Heart left ventricle (tissue), 16 donors: ENCODE measurements around the gene TUSC2. TPM values are rescaled to one million over a fixed set of nuclear protein-coding genes. Genes with fewer than 3 reads are reported as not detected.
"Not testable (repeated sequence)": the region's sequence is repeated elsewhere in the genome, so short reads cannot be mapped to it uniquely, and the experiment has no call there.

Experiments
- ATAC-seq, 4 donors: fragments of 200-7000 bp; cut with Tn5 transposase; one replicate each; pipeline ENCODE4 v1.9.1; 2020 to 2022; ENCODE audit warnings: moderate library complexity in 4 of 4, mild to moderate bottlenecking in 3 of 4, moderate number of reproducible peaks in 1 of 4
- DNase-seq, 5 donors: peaks; one replicate each; pipeline ENCODE4 v3.0.0-alpha.2; 2020
- H3K27ac ChIP-seq, 12 donors: fragments of 200-600 bp; sonication (generic) in 4 of 12; one replicate each; pipeline versions ENCODE4 v1.5.0 to v1.8.0; 2016 to 2022; ENCODE audit warnings: mild to moderate bottlenecking in 2 of 12
- H3K27me3 ChIP-seq, 9 donors: fragments of 200-600 bp; sonication (generic) in 2 of 9; one replicate each; pipeline versions ENCODE4 v1.5.1 to v1.8.0; 2016 to 2022; ENCODE audit warnings: mild to moderate bottlenecking in 3 of 9
- H3K36me3 ChIP-seq, 9 donors: fragments of 200-600 bp; sonication (generic) in 2 of 9; one replicate each; pipeline versions ENCODE4 v1.5.0 to v1.8.0; 2018 to 2022; ENCODE audit warnings: mild to moderate bottlenecking in 2 of 9
- H3K4me1 ChIP-seq, 12 donors: fragments of 200-600 bp; sonication (generic) in 4 of 12; one replicate each; pipeline versions ENCODE4 v1.5.0 to v1.8.0; 2016 to 2022; ENCODE audit warnings: mild to moderate bottlenecking in 3 of 12
- H3K4me3 ChIP-seq, 12 donors: fragments of 200-600 bp; sonication (generic) in 4 of 12; one replicate each; pipeline versions ENCODE4 v1.5.0 to v1.8.0; 2017 to 2022; ENCODE audit warnings: mild to moderate bottlenecking in 9 of 12, moderate library complexity in 4 of 12
- H3K9me3 ChIP-seq, 12 donors: fragments of 200-600 bp; sonication (generic) in 4 of 12; one replicate each; pipeline versions ENCODE4 v1.5.0 to v1.8.0; 2016 to 2022; ENCODE audit warnings: mild to moderate bottlenecking in 1 of 12
- POLR2A ChIP-seq, 2 donors: fragments of 450-650 bp; IDR thresholded peaks; one replicate each; pipeline ENCODE4 v1.6.1; 2017; ENCODE audit warnings: antibody characterized with exemption in 2 of 2, mild to moderate bottlenecking in 2 of 2, moderate library complexity in 2 of 2
- WGBS, 4 donors: extraction: QIAGEN DNeasy Blood & Tissue Kit in 2 of 4; methylation state at CpG; one replicate each; pipeline versions ENCODE4 v1.1.5 to v1.1.7; 2013 to 2018; 5-methylcytosine and 5-hydroxymethylcytosine counted together
- intact Hi-C, 10 donors: fragments of 100-400 bp; cut with DNase I; formaldehyde crosslinking; loops; one replicate each; pipeline versions ENCODE4 v1.11.1 to v1.14.2; 2022
- polyA plus RNA-seq, 2 donors: library from polyadenylated mRNA; stranded (reverse); fragments of 200-250 nt; gene quantifications; one replicate each; pipeline ENCODE4 v1.2.3, GENCODE V29; 2013
- total RNA-seq, 9 donors: library from RNA; depleted of rRNA in 2 of 9; stranded (reverse); fragments of >200 nt in 2 of 9; fragmentation: NEBNext Ultra II Directional in 3 of 9; extraction: Animal tissue kit (Norgen Biotek cat#: 25700) in 3 of 9; gene quantifications; one replicate each; pipeline versions ENCODE4 v1.1.0 to v1.2.4, GENCODE V29; 2016 to 2023
- TF ChIP-seq, protein P1 (sequence below), 12 donors: fragments of 200-600 bp; sonication (generic) in 4 of 12; IDR thresholded peaks; one replicate each; pipeline versions ENCODE4 v1.5.0 to v1.8.0; 2018 to 2022; ENCODE audit warnings: antibody characterized with exemption in 12 of 12, mild to moderate bottlenecking in 5 of 12
- donor health status: ischemic (EF 13 %, LVEDD 7.1; RV severe dilation, severe dysfunction).
- donor health status: healthy with polysubstance abuse.
- donor health status: DM: no; HTN: yes; CAD: no.
- donor health status: DM: no; HTN: no; CAD: no.
- donor health status: ischemic (EF 25% LVEDD 6.9; RV normal size, moderate dysfunction).
- donor health status: ischemic (EF 25% LVEDD 5.7; RV mildly dilated, moderate dysfunction).
- donor health status: healthy.
- donor health status: DM: yes; HTN: yes; CAD: no.
- donor health status: ischemic (EF 35%, LVEDD 5.7; RV mildly dilated, moderate dysfunction).
- donor health status: nonischemic (EF 11% LVEDD 7.7; RV severe dilation, severe dysfunction).
- donor health status: DM: yes; HTN: yes; CAD: no.
- donor health status: PGD.
- donor health status: ischemic (EF 29% LVEDD 5.4; RV normal size, mild dysfunction).
- donor health status: nonischemic (EF 23%, LVEDD 6.1; RV moderate dilation, normal function).

TUSC2 gene
- total and polyA plus RNA-seq, 11 donors: 24.5 to 68.1 (median 29.0) TPM

DNA sequence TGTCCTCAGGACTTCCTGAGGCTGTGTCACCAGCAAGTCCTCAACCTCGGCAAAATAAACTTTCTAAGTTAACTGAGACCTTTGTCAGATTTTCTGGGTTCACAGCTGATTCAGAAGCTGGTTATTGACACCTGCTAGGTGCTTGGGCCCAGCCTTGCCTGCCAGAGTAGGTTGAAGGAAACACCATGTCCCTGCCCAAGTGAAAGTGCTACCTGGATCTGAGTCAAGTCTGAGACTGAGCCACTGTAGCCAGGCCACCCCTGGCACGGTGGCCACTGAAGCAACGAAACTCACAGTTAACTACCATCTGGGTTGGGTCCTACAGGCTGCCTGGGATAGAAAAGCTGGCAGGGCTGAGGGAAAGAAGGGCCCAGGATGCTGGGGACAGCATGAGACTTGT, 13.7 kb downstream of the TUSC2 start:
- no peaks in the 10 kb centered on the region for H3K27me3 ChIP-seq
- TF ChIP-seq, protein P1, sequence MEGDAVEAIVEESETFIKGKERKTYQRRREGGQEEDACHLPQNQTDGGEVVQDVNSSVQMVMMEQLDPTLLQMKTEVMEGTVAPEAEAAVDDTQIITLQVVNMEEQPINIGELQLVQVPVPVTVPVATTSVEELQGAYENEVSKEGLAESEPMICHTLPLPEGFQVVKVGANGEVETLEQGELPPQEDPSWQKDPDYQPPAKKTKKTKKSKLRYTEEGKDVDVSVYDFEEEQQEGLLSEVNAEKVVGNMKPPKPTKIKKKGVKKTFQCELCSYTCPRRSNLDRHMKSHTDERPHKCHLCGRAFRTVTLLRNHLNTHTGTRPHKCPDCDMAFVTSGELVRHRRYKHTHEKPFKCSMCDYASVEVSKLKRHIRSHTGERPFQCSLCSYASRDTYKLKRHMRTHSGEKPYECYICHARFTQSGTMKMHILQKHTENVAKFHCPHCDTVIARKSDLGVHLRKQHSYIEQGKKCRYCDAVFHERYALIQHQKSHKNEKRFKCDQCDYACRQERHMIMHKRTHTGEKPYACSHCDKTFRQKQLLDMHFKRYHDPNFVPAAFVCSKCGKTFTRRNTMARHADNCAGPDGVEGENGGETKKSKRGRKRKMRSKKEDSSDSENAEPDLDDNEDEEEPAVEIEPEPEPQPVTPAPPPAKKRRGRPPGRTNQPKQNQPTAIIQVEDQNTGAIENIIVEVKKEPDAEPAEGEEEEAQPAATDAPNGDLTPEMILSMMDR (IDR thresholded peaks at IDR 0.05): no peak
- no peak for TF ChIP-seq POLR2A (IDR thresholded peaks at IDR 0.05)
- H3K9me3 ChIP-seq: no peaks in the 10 kb centered on the region
- no peak overlapping the region for H3K4me3 ChIP-seq
- peak in 3 of 4 donors; percentile 4 to 8 (median 4) for ATAC-seq
- peak in 2 of 5 donors; percentile 13 to 17 for DNase-seq
- no peak overlapping the region for H3K27ac ChIP-seq
- H3K4me1 ChIP-seq: peaks cover 5 to 33% (median 26%) of the 10 kb centered on the region in 12 donors
- peaks cover 0 to 51% (median 37%) of the 10 kb centered on the region in 9 donors for H3K36me3 ChIP-seq
- intact Hi-C loops: no loop called here
- WGBS, 4 donors: 65 to 85% (median 76%) methylated on average over 3 of the region's 3 CpGs

DNA sequence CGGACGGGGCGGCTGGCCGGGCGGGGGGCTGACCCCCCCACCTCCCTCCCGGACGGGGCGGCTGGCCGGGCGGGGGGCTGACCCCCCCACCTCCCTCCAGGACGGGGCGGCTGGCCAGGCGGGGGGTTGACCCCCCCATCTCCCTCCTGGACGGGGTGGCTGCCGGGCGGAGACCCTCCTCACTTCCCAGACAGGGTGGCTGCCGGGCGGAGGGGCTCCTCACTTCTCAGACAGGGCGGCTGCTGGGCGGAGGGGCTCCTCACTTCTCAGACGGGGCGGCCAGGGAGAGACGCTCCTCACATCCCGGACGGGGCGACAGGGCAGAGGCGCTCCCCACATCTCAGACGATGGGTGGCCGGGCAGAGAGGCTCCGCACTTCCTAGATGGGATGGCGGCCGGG, 16.0 kb downstream of the TUSC2 start:
- H3K4me3 ChIP-seq, intact Hi-C loops, H3K9me3 ChIP-seq, ATAC-seq, H3K27me3 ChIP-seq, H3K27ac ChIP-seq: not testable (repeated sequence)
- H3K36me3 ChIP-seq: peaks cover 0 to 28% (median 14%) of the 10 kb centered on the region in 9 donors
- H3K4me1 ChIP-seq: peaks cover 0 to 10% (median 4%) of the 10 kb centered on the region in 12 donors
- WGBS, 4 donors: 89 to 93% (median 92%) methylated on average over 6 to 32 of the region's 32 CpGs; no CpG with 5 or more reads in 1 of the 4 donors
- DNase-seq: peak in 1 of 5 donors; percentile 9

DNA sequence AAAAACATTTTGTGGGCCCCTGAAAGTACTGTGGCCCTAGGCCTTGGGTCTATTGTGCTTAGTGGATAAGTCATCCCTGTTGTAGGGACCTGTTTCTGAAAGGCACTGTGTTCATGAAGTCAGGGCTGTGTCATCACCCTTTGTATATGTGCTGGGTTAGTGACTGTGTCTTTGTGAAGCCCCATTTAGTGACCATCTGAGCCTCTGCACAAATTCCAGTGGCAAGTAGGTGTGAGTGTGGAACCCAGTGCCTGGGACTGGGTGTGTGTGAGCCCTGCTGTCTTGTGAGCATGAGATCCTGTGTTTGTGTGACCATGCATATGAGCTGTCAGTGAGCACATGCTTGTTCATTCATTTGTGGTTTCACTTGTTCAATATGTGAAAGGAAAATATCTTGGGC, 23.4 kb downstream of the TUSC2 start:
- TF ChIP-seq, protein P1 (IDR thresholded peaks at IDR 0.05): no peak
- TF ChIP-seq POLR2A (IDR thresholded peaks at IDR 0.05): no peak
- H3K4me3 ChIP-seq: no peak overlapping the region
- no peaks in the 10 kb centered on the region for H3K27me3 ChIP-seq
- ATAC-seq (no peak), DNase-seq (peak in 1 of 5 donors; percentile 18)
- peaks cover 11 to 44% (median 32%) of the 10 kb centered on the region in 12 donors for H3K4me1 ChIP-seq
- intact Hi-C loops: loop anchor here in 3 of 10 donors (2.0 to 5.0 kb wide), 3 partner anchors 14 to 52 kb away; no protein-coding TSS in a partner anchor
- H3K9me3 ChIP-seq: peaks cover 0 to 6% (median 0%) of the 10 kb centered on the region in 12 donors
- H3K27ac ChIP-seq: no peak overlapping the region
- peaks cover 0 to 15% (median 0%) of the 10 kb centered on the region in 9 donors for H3K36me3 ChIP-seq

DNA sequence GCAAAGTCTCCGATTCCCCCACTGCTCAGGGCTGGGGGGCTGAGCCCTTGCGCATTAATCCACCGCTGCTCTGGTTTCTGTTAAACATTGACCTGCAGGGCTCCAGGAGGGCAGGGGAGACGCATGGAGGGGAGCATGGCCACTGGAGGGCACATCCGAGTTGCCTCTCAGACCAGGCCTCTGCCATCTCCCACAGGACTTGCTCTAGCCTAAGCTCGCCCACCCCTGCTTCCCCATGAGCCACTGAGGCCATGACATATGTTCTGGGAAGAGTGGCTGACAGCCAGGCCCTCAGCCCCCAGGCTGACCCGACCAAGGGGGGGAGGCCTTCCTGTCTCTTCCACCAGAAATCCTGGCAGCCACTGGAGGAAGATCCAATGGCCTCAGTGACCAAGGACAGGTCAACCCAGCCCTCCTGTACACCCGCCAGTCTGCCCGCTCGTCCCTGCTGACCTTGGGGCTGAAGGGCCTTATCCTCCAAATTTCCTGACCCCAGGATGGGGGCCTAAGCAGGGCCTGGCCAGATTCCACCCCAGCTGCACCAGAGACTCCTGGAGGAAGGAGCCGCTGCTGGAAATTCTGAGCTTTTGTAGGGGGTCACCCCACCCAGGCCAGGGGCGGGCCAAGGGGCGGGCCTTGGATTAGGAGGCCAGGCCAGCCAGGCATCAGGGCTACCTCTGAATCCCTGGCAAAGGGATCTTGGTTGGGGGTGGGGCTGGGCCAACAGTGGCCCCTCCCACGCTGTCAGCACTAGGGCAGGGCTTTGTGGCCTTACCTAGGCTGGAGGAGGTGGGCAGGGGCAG, 24.8 kb downstream of the TUSC2 start, which contains the start of gene HYAL1:
HYAL1 (minus strand) TSS at position 562 of the 803 bp plus-strand sequence. CDS start 618 bp downstream, outside the sequence.
- WGBS, 4 donors: 23 to 38% (median 32%) methylated on average over 4 to 14 of the region's 14 CpGs
- peak within 1 kb of the TSS; percentile 40 to 76 (median 58) for H3K4me3 ChIP-seq
- H3K9me3 ChIP-seq: no peaks in the 10 kb centered on the region
- DNase-seq: peak; percentile 90 to 94 (median 91)
- H3K36me3 ChIP-seq: peaks cover 0 to 15% (median 0%) of the 10 kb centered on the region in 9 donors
- peaks cover 11 to 53% (median 40%) of the 10 kb centered on the region in 12 donors for H3K4me1 ChIP-seq
- no peaks in the 10 kb centered on the region for H3K27me3 ChIP-seq
- H3K27ac ChIP-seq: peak within 1 kb of the TSS; percentile 75 to 97 (median 94)
- peak; percentile 32 to 63 (median 56) for ATAC-seq
- intact Hi-C loops: loop anchor here in 4 of 10 donors (1.0 to 5.0 kb wide), 4 partner anchors 18 to 51 kb away; no protein-coding TSS in a partner anchor
- TF ChIP-seq, protein P1 (IDR thresholded peaks at IDR 0.05): peak in 10 of 12 donors; percentile 6 to 52 (median 26)
- TF ChIP-seq POLR2A (IDR thresholded peaks at IDR 0.05): peak; percentile 17 to 83
